ENCODE data around the gene RAB3B.

The RAB3B gene

DNA sequence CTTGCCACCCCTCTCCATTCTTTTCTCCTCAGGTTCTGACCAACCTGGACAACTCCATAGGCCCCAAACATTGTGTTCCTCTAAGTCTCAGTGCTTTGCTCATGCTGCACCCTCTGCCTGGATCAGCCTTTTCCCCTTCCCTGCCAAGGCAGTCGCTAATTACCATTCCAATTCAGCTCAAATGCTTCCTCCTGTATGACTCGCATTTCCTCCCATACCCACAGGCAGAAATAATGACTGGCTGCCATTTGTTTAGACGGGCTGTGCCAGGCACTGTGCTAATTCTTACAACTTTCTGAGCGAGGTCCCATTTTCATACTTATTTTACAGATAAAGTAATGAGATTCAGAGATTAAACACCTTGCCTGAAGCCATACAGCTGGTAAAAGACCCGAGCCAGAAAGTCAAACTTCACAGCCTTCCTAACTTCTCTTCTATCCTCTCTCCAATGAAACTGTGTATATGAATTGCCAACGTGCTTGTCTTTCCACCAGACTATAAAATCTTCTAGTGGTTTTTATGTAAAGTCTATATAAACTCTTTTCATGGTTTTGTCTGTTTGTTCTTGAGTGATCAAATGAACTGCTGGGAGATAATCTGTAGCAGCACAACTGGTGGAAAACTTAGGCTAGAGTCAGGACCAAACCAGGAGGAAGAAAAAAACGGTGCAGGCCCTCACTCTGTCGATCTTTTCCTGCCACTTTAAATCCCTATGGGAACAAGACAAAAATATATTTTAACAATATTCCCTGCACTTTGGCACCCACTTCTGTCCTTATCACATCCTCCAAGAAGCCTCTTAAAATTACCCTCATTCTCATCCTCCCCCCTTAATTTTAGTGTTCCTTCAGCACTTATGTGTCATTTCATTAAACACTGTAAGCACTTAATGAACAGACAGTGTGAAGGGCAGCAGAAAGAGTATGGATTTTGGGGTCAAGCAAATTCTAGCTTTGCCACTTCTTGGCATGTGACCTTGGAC, 33.7 kb downstream of the RAB3B start:
- DNase-seq (ENCODE audit: low read depth in 2 of 2) = no peak

DNA sequence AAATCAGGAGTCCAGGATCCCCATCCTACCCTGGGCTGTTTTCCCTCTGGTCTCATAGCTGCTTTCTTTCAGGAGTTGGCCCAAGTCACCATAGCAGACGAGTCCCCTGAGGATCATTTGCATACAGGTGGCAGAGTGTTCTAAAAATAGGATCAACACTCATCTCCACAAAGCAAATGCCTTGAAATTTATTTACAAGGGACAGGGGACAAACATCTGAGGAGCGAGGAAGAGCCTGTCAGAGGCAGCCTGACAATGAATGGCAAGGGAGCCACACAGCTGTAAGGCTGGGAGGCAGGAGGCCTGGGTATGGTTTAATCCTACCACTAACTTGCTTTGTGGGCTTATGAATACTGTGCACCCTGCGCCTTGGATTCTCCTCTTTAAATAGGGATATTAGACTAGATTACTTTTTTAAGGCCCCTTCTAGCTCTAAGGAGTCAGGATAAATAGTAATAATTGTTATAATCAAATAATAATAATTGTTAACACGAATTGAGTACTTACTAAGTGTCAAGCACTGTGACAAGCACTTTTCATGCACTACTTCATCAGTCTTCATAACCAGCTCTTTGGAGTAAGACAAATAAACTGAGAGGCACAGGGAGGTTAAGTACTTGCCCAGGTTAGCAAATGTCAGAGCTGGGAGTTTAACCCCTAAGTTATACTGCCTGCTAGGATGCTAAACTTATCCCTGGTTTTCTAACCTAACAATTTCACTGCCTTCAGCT, 34.5 kb downstream of the RAB3B start:
- DNase-seq (ENCODE audit: low read depth in 2 of 2) = no peak

DNA sequence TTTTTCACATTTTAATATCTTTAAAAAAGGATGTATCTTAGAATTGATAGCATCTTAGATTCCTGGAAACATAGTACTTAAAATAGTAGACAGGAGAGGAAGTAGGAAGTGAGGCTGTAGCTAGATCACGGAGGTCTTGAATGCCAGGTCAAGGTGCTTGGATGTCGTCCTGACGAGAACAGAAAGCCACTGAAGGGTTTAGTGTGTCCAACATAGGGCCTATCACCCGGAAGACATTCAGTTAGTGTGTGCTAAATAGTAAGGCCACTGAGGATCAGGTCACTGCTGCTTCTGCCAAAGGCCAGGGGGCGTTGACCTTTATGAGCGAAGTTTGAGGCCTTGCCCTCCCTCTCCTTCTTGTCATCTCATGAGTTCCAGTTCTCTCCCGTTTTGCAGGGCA, 35.7 kb downstream of the RAB3B start:
- DNase-seq (ENCODE audit: low read depth in 2 of 2) = no peak

DNA sequence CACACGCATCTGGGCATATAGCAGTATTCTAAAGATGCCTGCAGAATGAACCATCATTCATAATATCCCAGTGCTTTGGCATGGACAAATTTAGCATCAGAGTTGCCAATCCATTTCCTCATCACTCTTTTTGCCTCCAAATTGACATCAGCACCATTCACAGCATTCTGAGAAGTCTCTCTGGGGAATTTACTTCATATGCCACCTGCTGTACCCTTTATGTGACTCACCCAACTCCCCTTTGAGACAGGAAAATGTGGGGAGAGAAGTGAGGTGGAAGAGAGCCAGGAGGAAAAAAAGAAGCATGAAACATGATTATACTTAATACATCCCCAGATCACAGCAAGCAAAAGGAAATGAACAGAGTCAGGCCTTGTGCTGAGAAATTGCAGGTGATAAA, 37.4 kb downstream of the RAB3B start:
- DNase-seq (ENCODE audit: low read depth in 2 of 2) = no peak

DNA sequence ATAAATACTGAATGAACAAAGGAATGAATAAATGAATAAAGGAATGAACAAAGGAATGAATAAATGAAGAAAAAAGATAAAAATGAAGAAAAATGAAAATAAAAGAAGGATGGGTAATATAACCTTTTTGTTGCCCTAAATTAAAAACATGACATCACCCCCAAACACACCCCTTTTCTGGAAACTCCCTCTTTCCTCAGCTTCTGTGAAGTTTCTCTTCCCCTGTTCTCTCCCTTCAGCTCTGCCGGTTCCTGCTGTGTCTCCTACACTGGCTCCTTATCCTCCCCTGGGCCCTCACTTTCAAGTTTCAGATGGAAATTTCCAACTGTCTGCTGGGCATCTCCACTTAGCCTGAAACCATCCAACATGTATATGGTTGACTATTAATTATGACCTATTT, 37.9 kb downstream of the RAB3B start:
- no peak for DNase-seq (ENCODE audit: low read depth in 2 of 2)

DNA sequence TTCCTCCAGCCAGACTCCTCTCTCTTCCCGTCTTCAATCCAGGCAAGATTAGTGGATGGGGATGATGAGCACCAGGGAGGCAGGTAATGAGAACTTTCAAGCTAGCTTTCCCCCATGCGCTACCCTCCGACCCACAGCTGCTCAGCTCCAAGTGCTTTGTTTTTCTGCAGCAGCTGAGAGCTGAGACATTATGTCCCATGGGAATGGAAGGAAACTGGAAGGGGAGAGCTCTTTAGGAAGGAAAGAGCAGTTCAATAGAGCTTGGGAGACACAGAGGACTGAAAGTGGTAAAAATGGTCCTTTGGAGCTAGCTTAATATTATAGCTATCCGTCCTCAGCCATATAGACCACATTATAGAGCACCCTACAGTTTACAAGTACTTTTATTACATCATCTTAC, 39.8 kb downstream of the RAB3B start:
- DNase-seq (ENCODE audit: low read depth in 2 of 2) = no peak

DNA sequence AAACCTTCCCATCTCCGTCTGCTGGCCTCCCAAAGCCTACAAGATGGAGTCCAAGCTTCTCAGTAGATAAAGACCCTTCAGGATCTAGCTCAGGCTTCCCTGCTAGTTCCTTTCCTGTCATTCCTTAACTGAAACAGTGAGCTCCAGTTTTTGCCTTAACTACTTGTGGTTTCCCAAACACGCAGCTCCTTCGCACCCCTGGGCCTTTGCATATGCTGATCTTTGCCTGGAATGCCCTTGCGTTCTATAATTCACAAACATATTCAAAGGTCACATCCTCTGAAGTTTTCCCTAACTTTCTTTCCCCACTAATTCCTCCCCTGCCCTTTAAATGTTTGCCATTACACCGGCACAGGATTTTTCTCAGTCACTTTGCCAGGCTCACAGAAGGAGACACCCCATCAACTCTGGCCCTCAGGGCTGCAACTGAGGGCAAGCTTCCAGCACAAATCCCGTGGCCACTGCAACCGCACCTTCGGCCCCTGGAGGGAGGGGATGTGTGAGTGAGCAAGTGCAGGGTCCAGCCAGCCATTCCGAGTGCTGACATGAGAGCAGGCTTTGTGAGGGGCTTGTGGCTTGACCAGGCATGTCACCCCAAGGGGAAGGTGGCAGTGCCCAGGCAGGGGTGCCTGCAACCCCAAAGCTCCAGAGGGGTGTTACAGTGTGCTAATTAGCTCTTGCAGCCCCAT, 41.3 kb downstream of the RAB3B start:
- DNase-seq (ENCODE audit: low read depth in 2 of 2) = no peak

DNA sequence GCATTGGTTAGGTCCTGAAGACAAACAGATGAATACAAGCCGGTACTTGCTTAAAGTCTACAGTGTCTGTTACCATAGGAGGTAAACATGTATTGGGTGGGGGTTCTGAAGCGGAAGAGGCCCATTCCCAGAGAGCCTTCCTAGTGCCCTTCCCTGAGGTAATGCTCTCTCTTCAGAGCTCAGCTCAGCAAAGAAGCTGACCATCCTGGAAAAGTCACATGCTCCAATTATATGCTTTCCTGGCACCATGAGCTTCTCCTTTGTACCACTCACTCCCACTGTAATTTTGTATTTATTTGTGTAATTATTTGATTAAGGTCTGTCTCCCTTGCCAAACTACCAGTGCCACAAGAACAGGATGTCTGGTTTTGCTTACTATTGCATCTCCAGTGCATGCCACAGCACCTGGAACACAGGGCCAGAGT, 42.0 kb downstream of the RAB3B start:
- no peak for DNase-seq (ENCODE audit: low read depth in 2 of 2)

DNA sequence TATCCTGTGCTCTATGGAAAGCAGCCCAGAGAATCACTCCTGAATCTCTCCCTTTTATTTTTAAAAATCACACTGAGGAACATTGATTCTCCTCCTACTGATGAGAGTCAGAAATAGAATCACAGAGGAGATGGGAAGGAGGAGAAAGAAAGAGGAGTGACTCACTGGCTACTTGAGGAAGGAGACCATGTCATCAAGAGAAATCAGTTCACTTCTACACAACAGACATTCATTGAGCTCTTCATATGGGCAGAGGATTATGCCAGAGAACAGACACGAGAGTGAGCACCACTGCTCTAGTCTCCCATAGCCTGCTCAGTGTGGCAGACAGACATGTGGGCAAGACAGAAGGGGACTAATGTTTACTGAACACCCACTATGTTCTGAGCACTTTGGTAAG, 44.2 kb downstream of the RAB3B start:
- DNase-seq (ENCODE audit: low read depth in 2 of 2) = no peak

DNA sequence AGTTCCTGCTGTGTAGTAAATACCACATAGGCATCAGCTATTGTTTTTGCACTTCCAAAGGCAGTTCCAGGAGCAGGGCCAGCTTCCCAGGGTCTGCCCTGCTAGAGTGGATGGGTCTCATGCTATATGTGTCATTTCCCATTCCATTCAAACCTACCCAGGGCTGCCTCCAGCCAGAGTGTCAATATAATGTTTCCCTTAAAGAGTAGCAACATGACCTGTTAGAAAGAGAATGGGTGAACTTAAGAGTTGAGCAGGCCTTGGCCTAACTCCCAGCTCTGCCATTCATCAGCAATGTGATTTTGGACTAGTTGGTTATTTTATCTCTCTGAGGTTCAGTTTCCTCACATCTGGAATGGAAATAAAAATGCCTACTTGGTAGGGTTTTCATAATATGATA, 44.9 kb downstream of the RAB3B start:
- DNase-seq (ENCODE audit: low read depth in 2 of 2) = no peak

DNA sequence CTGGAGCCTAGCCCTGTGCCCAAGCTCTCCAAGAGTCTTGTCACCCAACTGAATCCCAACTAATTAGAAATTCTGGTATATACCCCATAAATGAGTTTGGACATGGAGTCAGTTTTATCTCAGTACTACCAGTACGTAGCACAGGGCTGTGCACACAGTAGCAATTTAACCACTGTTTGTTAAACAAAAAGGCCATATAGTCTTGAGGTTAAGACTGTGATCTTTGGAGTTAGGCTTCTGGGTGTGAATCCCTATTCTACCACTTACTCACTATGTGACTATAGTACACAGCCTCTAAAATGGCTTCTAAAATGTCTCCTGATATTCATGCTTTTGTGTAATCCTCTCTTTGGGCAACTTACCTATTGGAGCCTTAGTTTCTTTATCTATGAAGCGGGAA, 48.2 kb downstream of the RAB3B start:
- no peak for DNase-seq (ENCODE audit: low read depth in 2 of 2)

DNA sequence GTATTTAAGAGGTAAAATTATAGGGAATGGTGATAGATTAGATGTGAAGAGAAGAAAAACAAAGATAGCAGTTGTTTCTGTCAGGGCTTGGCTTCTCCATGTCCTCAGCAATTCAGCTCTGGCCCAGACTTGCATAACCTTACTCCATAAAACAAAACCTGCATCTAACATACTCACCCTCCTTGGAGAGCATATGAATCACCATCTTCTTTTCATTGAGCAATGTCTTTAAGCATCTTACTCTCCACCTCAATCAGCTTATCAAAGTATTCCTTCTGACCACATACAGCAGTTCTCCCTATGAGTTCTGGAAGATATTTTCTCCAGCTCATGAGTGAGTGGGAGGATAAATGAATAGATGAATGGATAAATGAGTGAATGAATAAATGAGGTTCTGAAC, 49.0 kb downstream of the RAB3B start:
- no peak for DNase-seq (ENCODE audit: low read depth in 2 of 2)

DNA sequence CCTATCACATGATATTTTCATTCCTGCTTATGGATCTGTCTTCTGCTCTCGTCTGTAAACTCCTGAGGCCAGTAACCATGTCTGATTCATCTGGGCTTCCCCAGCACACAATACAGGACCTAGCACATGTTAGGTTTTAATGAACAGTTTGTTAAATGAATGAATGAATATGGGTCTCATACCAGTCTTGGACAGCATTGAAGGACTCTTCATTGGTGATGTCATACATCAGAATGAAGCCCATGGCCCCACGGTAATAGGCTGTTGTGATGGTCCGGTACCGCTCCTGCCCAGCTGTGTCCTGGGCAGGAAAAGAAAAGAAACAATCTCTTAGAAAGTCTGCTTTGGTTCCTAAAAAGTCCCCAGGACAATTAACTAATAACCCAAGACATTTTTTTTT, 53.4 kb downstream of the RAB3B start:
- no peak for DNase-seq (ENCODE audit: low read depth in 2 of 2)

DNA sequence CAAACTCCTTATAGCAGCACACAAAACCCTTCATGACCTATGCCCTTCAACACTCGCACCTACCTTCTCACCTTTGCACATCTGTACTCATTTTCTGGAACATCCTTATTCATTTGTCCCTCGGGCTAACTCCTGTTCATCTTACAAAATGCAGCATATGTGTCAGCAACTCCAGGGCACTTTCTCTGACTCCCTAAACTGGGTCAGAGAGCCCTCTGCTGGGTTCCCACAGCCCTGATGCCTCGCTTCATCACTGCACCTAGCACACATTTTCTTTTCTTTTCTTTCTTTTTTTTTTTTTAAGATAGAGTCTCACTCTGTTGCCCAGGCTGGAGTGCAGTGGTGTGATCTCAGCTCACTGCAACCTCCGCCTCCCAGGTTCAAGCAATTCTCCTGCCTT, 54.0 kb downstream of the RAB3B start:
- DNase-seq (ENCODE audit: low read depth in 2 of 2) = no peak

DNA sequence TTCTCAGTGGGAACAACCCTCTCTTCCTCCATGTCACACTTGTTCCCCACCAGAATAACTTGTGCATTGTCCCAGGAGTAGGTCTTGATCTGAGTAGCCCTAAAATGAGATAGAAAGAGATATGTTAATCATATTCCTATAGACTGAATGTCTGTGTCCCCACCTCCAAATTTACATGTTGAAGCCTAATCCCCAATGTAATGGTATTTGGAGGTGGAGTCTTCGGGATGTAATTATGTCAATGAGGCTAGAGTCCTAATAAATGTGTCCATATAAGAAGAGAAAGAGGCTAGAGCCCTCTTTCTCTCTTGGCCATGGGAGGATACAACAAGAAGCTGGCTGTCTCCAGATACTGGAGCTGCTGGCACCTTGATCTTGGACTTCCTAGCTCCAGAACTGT, 57.2 kb downstream of the RAB3B start:
- no peak for DNase-seq (ENCODE audit: low read depth in 2 of 2)

DNA sequence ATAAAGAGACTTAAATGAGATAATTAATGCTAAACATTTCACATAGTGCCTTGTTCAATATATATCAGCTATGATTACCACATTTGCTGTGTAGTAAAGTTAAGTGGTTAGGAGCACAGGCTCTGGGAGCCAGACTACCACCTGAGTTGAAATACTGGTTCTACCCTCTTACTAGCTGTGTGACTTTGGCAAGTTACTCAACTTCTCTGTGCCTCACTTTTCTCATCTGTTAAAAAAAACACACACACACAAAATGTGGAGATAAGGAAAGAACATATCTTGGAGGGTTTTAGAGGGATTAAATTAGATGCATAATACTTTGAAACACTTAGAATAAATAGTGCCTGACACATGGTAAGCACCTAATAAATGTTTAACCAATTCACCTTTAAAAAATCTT, 60.2 kb downstream of the RAB3B start:
- no peak for DNase-seq (ENCODE audit: low read depth in 2 of 2)

DNA sequence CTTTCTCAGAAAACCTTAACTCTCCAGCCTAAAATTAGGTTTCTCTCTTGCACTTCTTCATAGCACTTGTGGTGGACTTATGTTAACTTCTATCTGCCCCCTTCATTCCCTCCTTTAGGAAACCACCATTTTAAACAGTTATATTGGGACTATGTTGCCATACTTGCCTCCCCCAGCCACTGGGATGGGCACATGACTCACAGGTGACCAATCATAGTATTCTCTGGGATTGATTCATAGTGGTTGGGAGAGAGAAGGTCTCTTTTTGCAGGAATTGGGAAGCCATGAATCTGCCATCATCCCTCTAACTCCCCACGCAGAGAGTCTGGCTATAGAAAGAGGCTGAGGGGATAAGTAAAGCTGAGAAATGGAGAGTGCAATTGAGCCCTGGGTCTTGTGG, 61.6 kb downstream of the RAB3B start:
- DNase-seq (ENCODE audit: low read depth in 2 of 2) = no peak

DNA sequence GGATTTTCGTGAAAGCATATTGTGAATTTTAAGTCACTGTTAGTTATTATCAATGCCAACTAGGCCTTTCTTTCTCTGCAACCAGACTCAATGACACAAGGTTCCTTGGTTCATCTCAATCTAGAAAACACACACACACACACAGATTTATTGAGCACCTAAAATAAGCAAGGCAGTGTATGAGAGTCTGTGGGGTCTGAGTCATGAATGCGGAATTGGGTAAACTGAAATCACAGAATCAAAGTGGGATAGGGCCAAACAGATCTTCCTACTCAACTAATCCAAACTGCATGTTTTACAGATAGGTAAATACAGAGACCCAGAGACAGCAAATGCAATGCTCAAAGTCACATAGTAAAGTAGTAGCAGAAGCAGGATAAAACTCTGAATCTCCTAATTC, 63.5 kb downstream of the RAB3B start:
- DNase-seq (ENCODE audit: low read depth in 2 of 2) = no peak

DNA sequence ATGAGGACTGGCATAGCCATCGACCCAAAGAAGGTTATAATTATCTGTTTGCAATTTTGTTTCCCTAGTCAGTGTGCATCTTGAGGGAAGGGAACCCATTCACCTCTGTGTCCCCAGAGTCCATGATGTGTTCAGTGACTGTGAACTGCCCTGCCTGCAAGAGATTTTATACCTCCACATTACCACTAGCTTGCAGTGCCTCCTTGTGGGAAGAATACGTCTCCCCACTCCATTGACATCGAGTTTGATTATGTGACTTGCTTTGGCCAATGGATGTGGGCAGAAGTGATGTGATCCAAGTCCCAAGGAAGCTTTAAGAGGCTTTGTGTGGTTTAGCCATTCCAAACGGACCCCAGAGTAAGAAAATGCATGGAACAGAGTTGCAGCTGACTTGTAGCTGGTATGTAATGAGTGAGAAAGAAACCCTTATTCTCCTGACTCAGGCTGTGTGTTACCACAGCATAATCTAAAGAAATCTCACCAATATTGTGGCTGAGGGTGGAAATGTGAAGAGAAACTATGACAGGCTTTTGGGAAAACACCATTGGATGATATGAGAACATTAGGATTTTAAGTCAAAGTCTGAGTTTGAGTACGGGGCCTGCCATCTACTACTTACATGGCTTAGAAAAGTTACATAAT, 64.2 kb downstream of the RAB3B start:
- no peak for DNase-seq (ENCODE audit: low read depth in 2 of 2)

DNA sequence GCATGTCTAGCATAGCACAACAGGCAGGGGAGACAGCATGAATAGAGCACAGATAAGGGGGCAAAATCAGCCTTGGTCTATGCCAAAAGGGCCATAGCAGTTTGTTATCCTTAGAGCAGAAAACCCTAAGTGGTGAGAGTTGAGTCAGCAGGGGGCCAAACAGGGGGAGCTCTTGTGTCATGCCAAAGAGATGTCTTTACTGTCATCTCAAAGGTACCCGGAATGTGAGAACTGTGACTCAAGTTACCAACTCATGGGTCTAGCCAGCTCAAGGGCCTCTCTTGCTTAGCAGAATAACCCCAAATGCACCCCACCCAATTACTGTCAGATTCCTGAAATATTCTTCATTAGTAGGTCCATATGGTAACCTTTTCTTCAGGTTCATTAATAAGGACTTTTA, 66.0 kb downstream of the RAB3B start:
- peak; percentile 22 for DNase-seq (ENCODE audit: low read depth in 2 of 2)

DNA sequence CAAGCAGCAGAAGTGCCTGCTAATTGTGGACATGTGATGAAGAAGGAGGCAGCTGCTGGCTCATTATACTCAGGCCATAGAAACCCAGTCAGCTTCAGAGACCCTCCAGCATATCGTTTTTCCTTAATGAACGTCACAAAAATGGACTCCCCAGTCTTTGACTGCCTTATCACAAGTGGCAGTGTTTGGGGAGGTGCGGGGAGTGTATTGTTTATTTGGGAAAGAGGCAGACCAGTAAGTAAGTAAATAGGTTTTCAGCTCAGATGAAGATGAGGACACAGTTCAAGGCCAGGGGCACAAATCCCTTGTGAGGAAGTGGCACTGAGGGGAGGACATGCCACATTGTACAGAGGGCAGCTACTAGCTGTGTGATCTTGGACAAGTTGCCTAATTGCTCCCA, 68.5 kb downstream of the RAB3B start:
- DNase-seq (ENCODE audit: low read depth in 2 of 2) = no peak

DNA sequence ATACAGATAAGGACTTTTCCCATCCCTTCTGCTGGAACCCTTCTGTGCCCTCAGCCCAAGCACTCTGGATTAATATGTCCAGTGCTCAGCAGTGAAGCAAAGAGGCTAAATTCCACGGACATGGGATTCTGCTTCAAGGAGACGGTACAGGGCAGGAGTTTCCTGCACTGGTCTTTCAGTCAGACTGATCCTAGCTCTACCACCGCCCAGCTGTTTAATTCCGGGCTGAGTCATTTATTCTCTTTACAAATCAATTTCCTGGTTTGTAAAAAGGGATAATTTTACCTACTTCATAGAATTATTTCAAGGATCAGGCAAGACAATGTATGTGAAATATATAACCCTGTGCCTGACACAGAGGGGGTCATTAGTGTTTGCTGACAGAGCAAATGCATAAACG, 70.4 kb downstream of the RAB3B start:
- no peak for DNase-seq (ENCODE audit: low read depth in 2 of 2)

All from stimulated activated CD4-positive, alpha-beta T cell treated with anti-CD3 and anti-CD28 coated beads, Interleukin-4, amount 100 ng/mL, for 48 hours (primary cell).